Activated T-cell treated with anti-CD3 and anti-CD28 coated beads for 24 hours (primary cell): ENCODE data around the gene DSTN.

Experiments
- DNase-seq: peaks from one replicate; pipeline ENCODE4 v3.0.0-alpha.2; 2020; ENCODE audit warnings: low read depth

DSTN gene

GRCh38 chr20:17637413-17637780, 67.5 kb downstream of the DSTN start:
- DNase-seq, result no peak

GRCh38 chr20:17637985-17638640, 68.2 kb downstream of the DSTN start:
- DNase-seq, result no peak

- DNase-seq, result no peak
Measured at GRCh38 chr20:17638835-17639407, 69.0 kb downstream of the DSTN start.

GRCh38 chr20:17640146-17640874, 70.4 kb downstream of the DSTN start:
- no peak for DNase-seq

- DNase-seq, result no peak
Measured at GRCh38 chr20:17640875-17641378, 71.1 kb downstream of the DSTN start.

- no peak for DNase-seq
Measured at GRCh38 chr20:17641520-17641964, 71.7 kb downstream of the DSTN start.

GRCh38 chr20:17641993-17642392, 72.1 kb downstream of the DSTN start:
- no peak for DNase-seq

GRCh38 chr20:17642404-17643269, 72.8 kb downstream of the DSTN start:
- DNase-seq, result no peak

GRCh38 chr20:17643531-17644188, 73.8 kb downstream of the DSTN start:
- DNase-seq, result no peak

GRCh38 chr20:17644451-17644850, 74.6 kb downstream of the DSTN start:
- DNase-seq, result no peak

GRCh38 chr20:17645010-17645409, 75.1 kb downstream of the DSTN start:
- no peak for DNase-seq

GRCh38 chr20:17645546-17646208, 75.8 kb downstream of the DSTN start:
- no peak for DNase-seq

GRCh38 chr20:17646209-17646960, 76.5 kb downstream of the DSTN start:
- no peak for DNase-seq

- DNase-seq, result no peak
Measured at GRCh38 chr20:17646961-17647301, 77.1 kb downstream of the DSTN start.

GRCh38 chr20:17647391-17648314, 77.8 kb downstream of the DSTN start:
- DNase-seq, result no peak

GRCh38 chr20:17648315-17648646, 78.4 kb downstream of the DSTN start:
- no peak for DNase-seq

- DNase-seq, result no peak
Measured at GRCh38 chr20:17648791-17649730, 79.2 kb downstream of the DSTN start.
